Liver (tissue), 3 donors: ENCODE data around the gene GGACT.

Source experiments
- CTCF ChIP-seq: fragments of 150-350 bp; IDR thresholded peaks from 2 replicates; pipeline ENCODE4 v1.5.1; 2017; ENCODE audit warnings: improper control_type of control experiment, low read depth, low read length; ENCODE audit not compliant: missing input control
- EGR1 ChIP-seq, 2 donors: IDR thresholded peaks; 2 replicates each; pipeline ENCODE4 v1.6.1; 2016 to 2018; ENCODE audit warnings: antibody characterized with exemption in 2 of 2, low read depth in 2 of 2
- RAD21 ChIP-seq, 2 donors: IDR thresholded peaks; 2 replicates each; pipeline ENCODE4 v1.6.1; 2016; ENCODE audit warnings: antibody characterized with exemption in 2 of 2, mild to moderate bottlenecking in 2 of 2
- YY1 ChIP-seq: IDR thresholded peaks from 2 replicates; pipeline ENCODE4 v1.6.1; 2016; ENCODE audit warnings: antibody characterized with exemption, mild to moderate bottlenecking
- donor health status: healthy.
- donor health status: healthy.

- TF ChIP-seq YY1: no peak
- TF ChIP-seq EGR1 (IDR thresholded peaks at IDR 0.05; ENCODE audit: low read depth in 2 of 2): no peak
- no peak for TF ChIP-seq RAD21 (IDR thresholded peaks at IDR 0.05)
- TF ChIP-seq CTCF: no peak
These were observed 28.7 kb downstream of the GGACT start for GRCh38 chr13:100559886-100560285.
